GM10248 (cell line): ENCODE data around the gene KPNA5.
A peak's percentile ranks its signal among the peaks of the same experiment; 100 is the strongest.

Experiments used
- CTCF ChIA-PET: fragments of 300-600 bp; sonication (Branson Sonifier 250); formaldehyde crosslinking; extraction: SDS; loops from one replicate; lab custom pipeline; 2021; ENCODE audit warnings: antibody characterized with exemption; lab: Yijun Ruan, JAX
- POLR2A ChIA-PET: fragments of 350-650 bp; sonication (Branson Sonifier 250); formaldehyde crosslinking; extraction: SDS; loops from one replicate; lab custom pipeline; 2020; ENCODE audit warnings: antibody characterized with exemption; lab: Yijun Ruan, JAX
- DNase-seq: peaks from one replicate; pipeline ENCODE4 v3.0.0; 2012; ENCODE audit errors: extremely low spot score
- TF ChIP-seq, protein P1 (sequence below): IDR thresholded peaks from 2 replicates; pipeline ENCODE4 v1.5.1; 2012; ENCODE audit warnings: mild to moderate bottlenecking, low read depth; ENCODE audit errors: extremely low read depth, missing control alignments, control extremely low read depth

KPNA5 gene

DNA sequence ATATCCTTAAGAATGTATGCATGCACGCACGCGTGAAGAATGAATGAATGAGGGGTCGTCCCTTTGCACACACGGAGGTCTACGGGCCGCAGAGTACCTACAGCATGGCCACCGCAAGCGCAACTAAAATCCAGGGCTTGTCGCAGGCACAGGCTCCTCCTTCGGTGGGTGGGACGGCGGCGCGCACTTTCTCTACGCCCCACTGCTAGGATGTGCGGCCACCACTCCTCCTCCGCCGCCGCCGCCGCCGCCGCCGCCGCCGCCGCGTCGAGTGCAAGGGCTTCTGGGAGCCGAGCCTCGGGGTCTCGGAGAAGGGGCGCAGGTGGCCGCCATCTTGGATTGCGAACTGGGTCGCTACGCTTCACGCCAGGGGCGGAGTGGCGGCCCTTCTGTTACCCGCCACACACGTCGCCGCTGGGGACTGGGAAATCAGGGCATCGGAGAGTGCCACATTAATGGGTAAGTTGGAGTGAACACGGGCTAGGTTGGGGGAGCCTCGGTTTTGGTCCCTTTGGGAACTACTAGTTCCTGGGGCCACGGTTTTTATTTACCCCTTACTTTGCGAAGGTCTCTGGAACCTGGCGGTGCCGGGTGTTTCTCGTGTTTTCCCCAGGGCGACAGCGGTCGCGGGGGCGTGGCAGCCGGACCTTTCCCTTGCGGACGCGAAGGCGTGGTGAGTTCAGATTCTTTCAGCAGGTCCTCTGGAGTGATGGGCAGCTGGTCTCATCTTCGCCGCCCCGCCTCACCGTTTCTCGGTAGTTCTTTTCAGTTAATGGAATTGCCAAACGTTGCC lies at the start of gene KPNA5:
Gene KPNA5, plus strand, starts transcription at position 332 of the 793 bp plus-strand sequence. Its CDS starts 124 bp downstream, at position 456.
- ChIA-PET POLR2A (interaction anchor here (1.0 kb wide), 1 partner anchor 10 kb away, joined by 3 read pairs; no protein-coding TSS in a partner anchor), CTCF (interaction anchor here (1.2 to 2.5 kb wide), 4 partner anchors 8 to 463 kb away, joined by 3 to 9 read pairs (median 3); no protein-coding TSS in a partner anchor)
- DNase-seq: peak; percentile 92
- TF ChIP-seq, protein P1, sequence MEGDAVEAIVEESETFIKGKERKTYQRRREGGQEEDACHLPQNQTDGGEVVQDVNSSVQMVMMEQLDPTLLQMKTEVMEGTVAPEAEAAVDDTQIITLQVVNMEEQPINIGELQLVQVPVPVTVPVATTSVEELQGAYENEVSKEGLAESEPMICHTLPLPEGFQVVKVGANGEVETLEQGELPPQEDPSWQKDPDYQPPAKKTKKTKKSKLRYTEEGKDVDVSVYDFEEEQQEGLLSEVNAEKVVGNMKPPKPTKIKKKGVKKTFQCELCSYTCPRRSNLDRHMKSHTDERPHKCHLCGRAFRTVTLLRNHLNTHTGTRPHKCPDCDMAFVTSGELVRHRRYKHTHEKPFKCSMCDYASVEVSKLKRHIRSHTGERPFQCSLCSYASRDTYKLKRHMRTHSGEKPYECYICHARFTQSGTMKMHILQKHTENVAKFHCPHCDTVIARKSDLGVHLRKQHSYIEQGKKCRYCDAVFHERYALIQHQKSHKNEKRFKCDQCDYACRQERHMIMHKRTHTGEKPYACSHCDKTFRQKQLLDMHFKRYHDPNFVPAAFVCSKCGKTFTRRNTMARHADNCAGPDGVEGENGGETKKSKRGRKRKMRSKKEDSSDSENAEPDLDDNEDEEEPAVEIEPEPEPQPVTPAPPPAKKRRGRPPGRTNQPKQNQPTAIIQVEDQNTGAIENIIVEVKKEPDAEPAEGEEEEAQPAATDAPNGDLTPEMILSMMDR: no peak

- POLR2A ChIA-PET: no interaction called here
- DNase-seq: peak; percentile 18
- CTCF ChIA-PET: interaction anchor here (0.9 to 1.1 kb wide), 2 partner anchors 32 to 363 kb away, joined by 3 read pairs; no protein-coding TSS in a partner anchor
- TF ChIP-seq, protein P1: no peak
These were observed 49.5 kb upstream of the KPNA5 start for GRCh38 chr6:116631379-116631990.

- TF ChIP-seq, protein P1: peak; percentile 27
- ChIA-PET CTCF (interaction anchor here (1.5 kb wide), 2 partner anchors 11 to 13 kb away, joined by 3 to 4 read pairs; no protein-coding TSS in a partner anchor), POLR2A (no interaction called here)
- DNase-seq: no peak
These were observed 47.3 kb upstream of the KPNA5 start for GRCh38 chr6:116633685-116634084.

DNA sequence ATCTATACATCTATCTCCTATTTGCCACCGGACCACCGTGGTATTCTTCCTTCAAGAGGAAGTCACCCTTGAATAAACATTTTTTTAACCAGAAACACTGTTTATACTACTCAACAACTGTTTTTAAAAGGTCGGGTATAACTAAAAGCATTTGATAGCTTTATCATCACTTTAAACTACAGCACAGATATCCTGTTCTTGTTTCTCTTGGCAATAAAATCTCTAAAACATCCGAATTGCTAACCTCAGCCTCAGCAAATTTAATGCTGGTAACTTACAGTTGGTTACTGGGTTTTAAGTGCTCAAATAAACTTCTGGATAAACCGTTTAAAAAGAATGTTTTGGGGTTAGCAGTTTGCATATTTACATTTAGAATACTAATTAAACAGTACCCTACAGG lies 32.9 kb upstream of the KPNA5 start:
- POLR2A ChIA-PET: no interaction called here
- DNase-seq: no peak
- CTCF ChIA-PET: interaction anchor here (0.9 to 1.3 kb wide), 4 partner anchors 22 to 135 kb away, joined by 3 to 4 read pairs (median 3); no protein-coding TSS in a partner anchor
- TF ChIP-seq, protein P1: no peak

DNA sequence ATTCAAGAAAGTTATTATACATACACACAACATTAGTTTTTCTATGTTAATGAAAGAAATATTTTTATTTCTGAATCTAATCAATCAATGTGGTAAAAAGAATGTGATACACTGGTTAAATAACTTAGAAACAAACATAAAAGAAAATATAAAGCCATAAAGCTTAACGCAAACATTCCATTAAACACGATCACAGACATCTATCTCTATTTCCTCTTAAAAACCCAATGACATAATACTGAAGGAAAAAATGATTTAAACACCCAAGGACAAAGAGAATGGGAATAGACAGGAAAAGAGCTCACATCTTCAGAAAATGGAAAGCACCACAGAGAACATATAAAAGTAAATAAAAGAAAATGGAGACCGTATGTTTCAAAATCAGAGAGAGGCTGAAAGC lies 31.9 kb upstream of the KPNA5 start:
- no peak for DNase-seq
- TF ChIP-seq, protein P1: no peak
- POLR2A ChIA-PET: no interaction called here
- CTCF ChIA-PET: interaction anchor here (0.8 to 2.9 kb wide), 3 partner anchors 12 to 95 kb away, joined by 3 to 6 read pairs (median 4); partner anchors contain the start of gene ZUP1

GRCh38 chr6:116651916-116652315 lies 29.1 kb upstream of the KPNA5 start:
- DNase-seq: no peak
- TF ChIP-seq, protein P1: no peak
- ChIA-PET POLR2A (no interaction called here), CTCF (interaction anchor here (1.9 to 2.9 kb wide), 2 partner anchors 8 to 17 kb away, joined by 6 to 7 read pairs; partner anchors contain the start of gene ZUP1)
